Activated naive CD8-positive, alpha-beta T cell treated with anti-CD3 and anti-CD28 coated beads, Interleukin-2, amount 50 U/mL, for 16 hours (primary cell): ENCODE results near the gene MBD1.
"Not testable (repeated sequence)": the region's sequence is repeated elsewhere in the genome, so short reads cannot be mapped to it uniquely, and the experiment has no call there.

Source experiments
- DNase-seq: peaks from one replicate; pipeline ENCODE4 v3.0.0-alpha.2; 2020; ENCODE audit warnings: low read depth, low spot score

Gene MBD1

DNA sequence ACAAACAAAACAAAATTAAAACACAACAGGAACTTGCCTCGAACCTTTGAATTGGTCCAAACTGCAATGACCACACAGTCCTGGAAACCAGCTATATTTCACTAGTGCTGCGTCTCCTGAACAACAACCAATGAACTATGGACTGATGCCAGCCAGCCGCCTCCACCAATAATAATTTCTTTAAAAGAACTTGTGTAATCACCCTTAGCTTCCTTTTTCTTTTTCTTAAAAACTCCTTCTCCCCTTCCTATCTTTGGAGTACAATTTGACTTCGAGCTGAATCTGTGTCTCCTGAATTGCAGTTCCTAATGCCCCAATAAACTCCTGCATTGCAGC lies 7.8 kb upstream of the MBD1 start:
- no peak for DNase-seq

DNA sequence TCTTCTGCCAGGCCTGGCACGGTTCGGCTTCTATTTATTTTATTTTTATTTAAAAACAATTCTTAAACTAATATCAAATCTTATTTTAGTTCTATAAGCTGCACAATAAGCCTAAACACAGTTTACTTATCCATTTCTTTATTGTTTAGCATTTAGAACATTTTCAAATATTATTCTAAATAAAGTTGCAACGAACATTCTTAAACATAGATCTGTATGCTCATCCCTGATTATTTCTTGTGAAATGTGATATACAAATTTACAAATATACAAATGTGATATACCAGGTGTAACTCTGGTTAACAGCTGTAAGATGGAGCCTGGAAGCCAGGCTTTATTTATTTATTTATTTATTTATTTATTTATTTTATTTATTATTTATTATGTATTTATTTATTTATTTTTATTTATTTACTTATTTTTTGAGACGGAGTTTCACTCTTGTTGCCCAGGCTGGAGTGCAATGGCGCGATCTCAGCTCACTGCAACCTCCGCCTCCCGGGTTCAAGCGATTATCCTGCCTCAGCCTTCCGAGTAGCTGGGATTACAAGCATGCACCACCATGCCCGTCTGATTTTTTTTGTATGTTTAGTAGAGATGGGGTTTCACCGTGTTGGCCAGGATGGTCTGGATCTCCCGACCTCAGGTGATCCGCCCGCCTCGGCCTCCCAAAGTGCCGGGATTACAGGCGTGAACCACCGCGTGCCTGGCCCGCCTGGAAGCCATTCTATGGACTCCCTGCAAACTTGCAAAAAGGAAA lies 7.2 kb upstream of the MBD1 start:
- DNase-seq = not testable (repeated sequence)

GRCh38 chr18:50287441-50288347 lies 6.4 kb upstream of the MBD1 start, which contains the start of gene CXXC1:
CXXC1 (minus strand) TSS chr18:50287692; CDS start chr18:50287589, 103 bp downstream.
- peak; percentile 96 for DNase-seq

DNA sequence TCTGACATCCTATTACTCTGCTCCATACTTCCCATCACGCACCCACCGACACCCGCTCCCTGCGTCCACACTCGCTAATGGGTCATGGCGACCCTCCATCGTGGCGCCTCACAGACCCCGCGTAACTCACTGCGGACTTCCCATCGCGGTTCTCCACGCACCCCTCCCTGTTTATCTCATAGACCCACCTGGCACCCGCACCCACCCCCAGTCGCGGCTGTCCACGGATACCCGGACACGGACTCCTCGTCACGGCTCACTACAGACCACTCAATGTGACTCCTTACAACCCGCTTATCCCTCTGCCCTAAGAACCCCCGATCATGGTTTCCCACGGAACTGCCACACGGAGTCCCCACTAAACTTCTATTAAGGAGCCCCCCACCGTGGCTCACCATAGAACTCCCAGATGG lies 5.7 kb upstream of the MBD1 start:
- no peak for DNase-seq

DNA sequence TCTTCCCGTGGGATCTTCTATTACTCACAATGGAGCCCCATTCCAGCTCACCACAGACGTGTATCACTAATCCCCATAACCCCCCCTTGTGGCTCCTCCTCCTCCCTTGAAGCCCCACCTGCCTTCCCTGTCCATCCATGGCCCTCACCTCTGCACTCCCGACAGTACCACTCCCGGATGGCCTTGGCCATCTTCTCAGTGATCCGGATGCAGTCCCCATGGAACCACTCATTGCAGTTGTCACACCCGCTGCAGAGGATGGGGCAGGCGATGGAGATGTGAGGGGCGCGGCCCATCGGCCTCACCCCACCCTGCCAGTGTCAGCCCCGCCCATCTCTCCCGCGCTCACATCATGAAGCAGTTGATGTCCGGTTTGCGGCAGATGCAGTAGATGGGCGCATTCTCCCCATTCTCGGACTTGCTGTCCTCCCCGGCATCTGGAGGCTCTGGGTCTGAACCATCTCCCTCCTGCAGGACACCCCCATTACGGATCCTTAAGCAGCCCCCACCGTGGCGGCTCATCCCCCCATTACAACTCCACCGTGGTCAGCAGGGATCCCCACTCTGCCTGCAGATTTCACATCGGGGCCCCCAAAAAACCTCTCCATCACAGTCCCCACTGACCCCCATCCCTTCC lies 5.2 kb upstream of the MBD1 start:
- no peak for DNase-seq

DNA sequence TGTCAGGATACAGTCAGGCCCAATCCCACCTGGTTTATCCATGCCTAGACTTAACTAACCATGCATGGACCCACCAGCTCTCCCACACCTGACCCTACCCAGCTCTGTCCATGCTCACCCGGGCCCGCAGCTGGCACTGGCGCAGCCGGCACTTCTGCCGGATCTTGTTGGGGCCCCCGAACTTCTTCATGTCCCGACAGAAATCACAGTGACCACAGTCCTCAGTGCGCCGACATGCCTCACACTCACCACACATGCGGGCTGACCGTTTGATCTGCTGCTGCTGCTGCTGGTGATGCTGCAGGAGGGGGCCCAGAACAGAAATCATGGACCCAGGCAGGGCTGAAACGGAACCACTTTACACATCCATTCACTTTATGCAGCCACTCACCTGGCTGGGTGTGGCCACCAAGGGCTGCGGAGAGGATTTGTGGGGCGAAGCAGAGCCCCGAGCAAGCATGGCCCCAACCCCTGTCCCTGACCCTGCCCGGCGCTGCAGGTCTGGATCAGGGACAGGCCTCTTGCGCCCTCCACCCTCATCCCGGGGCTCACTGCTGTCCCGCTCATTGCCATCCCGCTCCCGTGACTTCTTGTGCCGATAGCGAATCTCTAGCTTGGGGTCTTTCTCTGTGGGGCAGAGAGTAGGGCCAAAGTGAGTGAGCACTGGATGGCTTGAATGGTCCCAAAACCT lies 4.5 kb upstream of the MBD1 start:
- DNase-seq = no peak

- DNase-seq = no peak
Measured at GRCh38 chr18:50285071-50285470, 3.7 kb upstream of the MBD1 start.

DNA sequence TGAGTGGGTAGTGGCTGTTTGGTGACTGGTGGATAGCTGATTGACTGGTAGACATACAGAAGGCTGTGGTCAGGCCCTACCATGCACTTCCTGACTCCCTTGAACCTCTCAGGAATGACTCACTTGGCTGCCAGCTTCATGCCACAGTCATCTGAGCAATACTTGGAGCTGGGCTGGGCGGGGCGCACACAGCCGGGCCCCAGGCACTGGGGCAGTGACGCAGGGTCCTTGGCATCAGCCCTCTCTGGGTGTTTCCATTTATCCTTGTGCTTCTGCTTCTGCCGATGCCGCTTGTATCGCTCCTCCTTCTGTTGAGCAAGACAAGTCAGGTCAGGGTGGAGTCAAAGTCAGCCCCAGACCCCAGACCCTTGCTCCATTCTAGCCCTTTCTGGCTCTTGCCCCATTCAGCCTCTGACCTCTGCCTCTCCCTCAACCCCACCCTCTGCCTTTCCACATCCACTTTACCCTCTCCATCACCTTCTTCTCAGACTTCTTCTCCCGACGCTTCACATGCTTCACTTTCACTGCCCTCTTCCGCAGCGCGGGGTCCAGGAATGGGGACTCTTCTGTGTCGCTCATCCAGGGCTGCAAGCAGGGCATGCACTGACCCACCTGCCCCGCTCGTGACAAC lies 3.0 kb upstream of the MBD1 start:
- DNase-seq = no peak

- DNase-seq = no peak
Measured at GRCh38 chr18:50283469-50284209, 2.3 kb upstream of the MBD1 start.

DNA sequence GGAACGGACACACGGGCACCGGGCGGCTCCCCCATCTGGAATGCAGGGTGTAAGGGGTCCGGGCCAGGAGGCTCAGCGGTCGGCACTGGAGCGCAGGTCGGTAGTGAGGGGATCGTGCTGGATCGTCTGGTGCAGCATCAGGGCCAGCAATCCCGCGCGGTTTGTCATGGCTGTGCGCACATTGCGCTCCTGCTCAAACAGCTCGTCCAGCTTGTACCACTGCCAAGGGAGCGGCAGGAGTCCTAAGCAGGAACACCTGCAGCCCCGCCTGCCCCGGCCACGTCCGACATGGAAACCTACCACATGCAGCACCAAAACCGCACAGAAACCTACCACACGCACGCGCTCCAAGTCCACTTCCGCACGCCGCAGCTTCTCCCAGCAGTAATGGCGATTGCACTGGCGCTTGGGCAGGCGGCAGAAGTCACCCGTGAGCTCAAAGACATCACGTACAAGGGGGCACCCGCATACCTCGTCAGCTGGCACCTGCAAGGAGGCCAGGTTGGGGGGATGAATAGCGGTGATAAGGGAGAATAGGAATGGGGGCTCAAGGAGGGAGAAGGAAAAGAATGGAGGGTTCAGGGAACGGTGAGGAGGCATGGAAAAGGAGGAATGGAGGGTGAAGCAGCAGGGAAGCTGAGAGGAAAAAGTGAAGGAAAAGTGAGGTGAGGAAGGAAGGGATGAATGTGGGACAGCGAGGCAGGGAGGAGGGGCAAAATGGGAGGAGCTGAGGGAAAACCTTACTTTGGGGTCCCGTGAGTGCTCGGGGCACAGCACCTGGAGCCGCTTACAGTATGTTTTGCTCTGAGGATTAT lies 1.4 kb upstream of the MBD1 start:
- no peak for DNase-seq

- no peak for DNase-seq
Measured at GRCh38 chr18:50281972-50282520, 723 bp upstream of the MBD1 start.

DNA sequence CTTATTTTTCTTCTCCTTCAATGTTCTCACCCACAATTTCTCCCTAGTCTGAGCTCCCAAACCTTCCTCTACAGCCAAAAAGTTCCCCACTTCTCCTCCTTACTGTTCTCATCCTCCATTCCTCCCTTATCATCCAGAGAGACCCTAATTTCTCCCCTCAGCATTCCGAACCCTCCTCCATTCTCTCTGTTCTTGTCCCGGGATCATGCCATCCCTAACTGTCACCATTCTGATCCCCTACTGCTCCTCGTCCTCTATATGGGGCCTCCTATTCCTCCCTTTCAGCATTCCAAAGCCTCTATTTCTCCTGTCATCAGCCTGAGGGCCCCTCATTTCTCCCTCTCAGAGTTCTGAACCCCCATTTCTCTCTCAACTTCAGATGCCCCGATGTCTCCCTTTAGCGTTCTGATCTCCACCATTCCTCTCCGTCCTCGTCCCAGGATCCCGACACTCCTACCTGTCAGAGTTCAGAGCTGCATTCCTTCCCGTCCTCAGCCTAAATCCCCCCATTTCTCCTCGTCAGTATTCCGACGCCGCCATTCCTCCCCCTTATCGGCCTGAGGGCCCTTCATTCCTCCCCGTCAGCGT lies 522 bp downstream of the MBD1 start:
- no peak for DNase-seq

DNA sequence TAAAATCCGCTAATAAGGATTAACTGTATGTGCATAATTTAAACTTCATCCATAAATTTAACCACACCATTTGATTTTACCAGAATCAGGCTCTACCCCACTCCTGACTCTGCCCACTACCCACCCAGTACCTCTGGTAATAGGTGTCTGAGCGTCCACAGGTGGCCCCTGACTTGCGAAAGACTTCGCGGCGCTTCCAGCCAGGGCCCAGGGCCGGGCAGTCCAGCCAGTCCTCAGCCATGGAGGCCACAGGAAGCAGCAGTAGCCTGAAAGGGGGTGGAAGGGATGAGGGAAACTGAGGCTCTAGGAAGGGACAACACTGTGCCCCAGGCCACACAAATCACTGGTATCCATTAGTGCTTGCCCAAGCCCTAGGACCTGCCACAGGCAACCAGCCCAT lies 1.6 kb downstream of the MBD1 start:
- no peak for DNase-seq

GRCh38 chr18:50277942-50278341 lies 3.4 kb downstream of the MBD1 start:
- no peak for DNase-seq

DNA sequence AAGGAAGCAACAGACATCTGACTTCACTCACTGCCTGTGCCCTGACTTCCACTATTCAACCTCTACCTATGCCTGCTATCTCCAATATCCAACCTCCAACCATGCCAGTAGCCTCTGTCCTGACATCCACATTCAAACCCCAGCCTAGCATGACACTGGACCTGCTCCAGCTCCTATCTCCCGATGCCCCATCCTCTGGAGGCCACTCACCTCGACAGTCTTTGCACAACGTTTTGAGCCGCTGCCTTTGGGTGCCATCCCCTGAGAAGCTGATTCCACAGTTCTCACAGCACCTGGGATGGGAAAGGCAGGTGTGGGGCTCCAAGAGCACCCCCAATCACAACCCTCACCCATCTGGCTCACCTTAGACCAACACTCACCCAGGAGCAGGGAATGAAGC lies 4.9 kb downstream of the MBD1 start:
- DNase-seq = no peak

- DNase-seq = no peak
Measured at GRCh38 chr18:50275503-50276036, 5.8 kb downstream of the MBD1 start.

DNA sequence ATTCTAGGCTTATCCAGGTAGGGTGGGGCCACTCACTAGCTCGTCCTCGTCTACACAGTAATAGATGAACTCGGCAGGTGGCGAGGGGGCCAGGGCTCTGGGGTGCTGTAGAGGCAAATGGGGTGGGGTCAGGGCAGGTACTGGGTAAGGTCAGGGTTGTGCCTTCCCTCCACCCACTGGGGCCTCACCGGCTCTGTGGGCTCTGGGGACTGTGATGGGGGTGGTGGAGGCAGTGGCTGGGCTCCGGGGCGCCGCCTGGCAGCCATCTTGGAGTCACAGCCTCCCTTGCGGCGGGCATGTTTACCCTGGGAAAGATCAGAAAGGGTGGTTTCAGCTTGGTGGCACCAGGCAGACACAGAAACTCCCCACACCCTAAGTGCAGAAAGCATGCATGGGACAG lies 6.4 kb downstream of the MBD1 start:
- DNase-seq = no peak

GRCh38 chr18:50274044-50274442 lies 7.3 kb downstream of the MBD1 start:
- DNase-seq = no peak
